Neural cell (in vitro differentiated cells): Measurements from ENCODE around the gene SLC12A5.

Experiments
- TAF1 ChIP-seq: IDR thresholded peaks from 2 replicates; pipeline ENCODE4 v1.6.1; 2012; ENCODE audit warnings: low read depth
- TF ChIP-seq, protein P1 (sequence below): fragments of 450-650 bp; IDR thresholded peaks from 2 replicates; pipeline ENCODE4 v1.5.1; 2014; ENCODE audit warnings: antibody characterized with exemption, mild to moderate bottlenecking, moderate library complexity; ENCODE audit not compliant: poor library complexity, severe bottlenecking

DNA sequence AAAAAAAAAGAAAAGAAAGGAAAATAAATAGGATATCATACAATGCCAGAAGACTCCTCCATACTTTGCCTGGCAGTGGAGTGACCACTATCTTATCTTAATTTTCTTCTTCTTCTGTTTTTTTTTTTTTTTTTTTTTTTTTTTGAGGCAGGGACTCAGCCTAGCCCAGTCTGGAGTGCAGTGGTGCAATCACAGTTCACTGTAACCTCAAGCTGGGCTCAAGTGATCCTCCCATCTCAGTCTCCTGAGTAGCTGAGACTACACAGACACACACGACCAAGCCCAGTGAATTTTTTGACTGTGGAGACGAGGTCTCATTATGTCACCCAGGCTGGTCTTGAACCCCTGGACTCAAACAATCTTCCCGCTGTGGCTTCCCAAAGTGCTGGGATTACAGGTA, 37.4 kb upstream of the SLC12A5 start:
- TF ChIP-seq, protein P1, sequence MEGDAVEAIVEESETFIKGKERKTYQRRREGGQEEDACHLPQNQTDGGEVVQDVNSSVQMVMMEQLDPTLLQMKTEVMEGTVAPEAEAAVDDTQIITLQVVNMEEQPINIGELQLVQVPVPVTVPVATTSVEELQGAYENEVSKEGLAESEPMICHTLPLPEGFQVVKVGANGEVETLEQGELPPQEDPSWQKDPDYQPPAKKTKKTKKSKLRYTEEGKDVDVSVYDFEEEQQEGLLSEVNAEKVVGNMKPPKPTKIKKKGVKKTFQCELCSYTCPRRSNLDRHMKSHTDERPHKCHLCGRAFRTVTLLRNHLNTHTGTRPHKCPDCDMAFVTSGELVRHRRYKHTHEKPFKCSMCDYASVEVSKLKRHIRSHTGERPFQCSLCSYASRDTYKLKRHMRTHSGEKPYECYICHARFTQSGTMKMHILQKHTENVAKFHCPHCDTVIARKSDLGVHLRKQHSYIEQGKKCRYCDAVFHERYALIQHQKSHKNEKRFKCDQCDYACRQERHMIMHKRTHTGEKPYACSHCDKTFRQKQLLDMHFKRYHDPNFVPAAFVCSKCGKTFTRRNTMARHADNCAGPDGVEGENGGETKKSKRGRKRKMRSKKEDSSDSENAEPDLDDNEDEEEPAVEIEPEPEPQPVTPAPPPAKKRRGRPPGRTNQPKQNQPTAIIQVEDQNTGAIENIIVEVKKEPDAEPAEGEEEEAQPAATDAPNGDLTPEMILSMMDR: no peak
- no peak for TF ChIP-seq TAF1
